ENCODE results near the gene DNAI2.

- TF ChIP-seq, protein P1, sequence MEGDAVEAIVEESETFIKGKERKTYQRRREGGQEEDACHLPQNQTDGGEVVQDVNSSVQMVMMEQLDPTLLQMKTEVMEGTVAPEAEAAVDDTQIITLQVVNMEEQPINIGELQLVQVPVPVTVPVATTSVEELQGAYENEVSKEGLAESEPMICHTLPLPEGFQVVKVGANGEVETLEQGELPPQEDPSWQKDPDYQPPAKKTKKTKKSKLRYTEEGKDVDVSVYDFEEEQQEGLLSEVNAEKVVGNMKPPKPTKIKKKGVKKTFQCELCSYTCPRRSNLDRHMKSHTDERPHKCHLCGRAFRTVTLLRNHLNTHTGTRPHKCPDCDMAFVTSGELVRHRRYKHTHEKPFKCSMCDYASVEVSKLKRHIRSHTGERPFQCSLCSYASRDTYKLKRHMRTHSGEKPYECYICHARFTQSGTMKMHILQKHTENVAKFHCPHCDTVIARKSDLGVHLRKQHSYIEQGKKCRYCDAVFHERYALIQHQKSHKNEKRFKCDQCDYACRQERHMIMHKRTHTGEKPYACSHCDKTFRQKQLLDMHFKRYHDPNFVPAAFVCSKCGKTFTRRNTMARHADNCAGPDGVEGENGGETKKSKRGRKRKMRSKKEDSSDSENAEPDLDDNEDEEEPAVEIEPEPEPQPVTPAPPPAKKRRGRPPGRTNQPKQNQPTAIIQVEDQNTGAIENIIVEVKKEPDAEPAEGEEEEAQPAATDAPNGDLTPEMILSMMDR (IDR thresholded peaks at IDR 0.05): no peak
- TF ChIP-seq POLR2A (IDR thresholded peaks at IDR 0.05) (no peak), EP300 (IDR thresholded peaks at IDR 0.05) (no peak), POLR2AphosphoS5 (IDR thresholded peaks at IDR 0.05) (no peak)
Observed at GRCh38 chr17:74237321-74237720, 36.7 kb upstream of the DNAI2 start.
